Breast epithelium (tissue), 3 donors: ENCODE measurements around the gene OR10A7.

Experiments used
- POLR2A ChIP-seq: fragments of 450-650 bp; IDR thresholded peaks from one replicate; pipeline ENCODE4 v1.6.1; 2016; ENCODE audit warnings: antibody characterized with exemption, mild to moderate bottlenecking, moderate library complexity
- POLR2AphosphoS5 ChIP-seq, 3 donors: sonication (generic); formaldehyde crosslinking; IDR thresholded peaks; one replicate each; pipeline ENCODE4 v1.6.1; 2017; ENCODE audit warnings: antibody characterized with exemption in 3 of 3
- TF ChIP-seq, protein P1 (sequence below), 3 donors: fragments of 450-650 bp; IDR thresholded peaks; one replicate each; pipeline ENCODE4 v1.5.1; 2016 to 2017; ENCODE audit warnings: antibody characterized with exemption in 3 of 3, mild to moderate bottlenecking in 3 of 3, moderate library complexity in 3 of 3

- TF ChIP-seq, protein P1, sequence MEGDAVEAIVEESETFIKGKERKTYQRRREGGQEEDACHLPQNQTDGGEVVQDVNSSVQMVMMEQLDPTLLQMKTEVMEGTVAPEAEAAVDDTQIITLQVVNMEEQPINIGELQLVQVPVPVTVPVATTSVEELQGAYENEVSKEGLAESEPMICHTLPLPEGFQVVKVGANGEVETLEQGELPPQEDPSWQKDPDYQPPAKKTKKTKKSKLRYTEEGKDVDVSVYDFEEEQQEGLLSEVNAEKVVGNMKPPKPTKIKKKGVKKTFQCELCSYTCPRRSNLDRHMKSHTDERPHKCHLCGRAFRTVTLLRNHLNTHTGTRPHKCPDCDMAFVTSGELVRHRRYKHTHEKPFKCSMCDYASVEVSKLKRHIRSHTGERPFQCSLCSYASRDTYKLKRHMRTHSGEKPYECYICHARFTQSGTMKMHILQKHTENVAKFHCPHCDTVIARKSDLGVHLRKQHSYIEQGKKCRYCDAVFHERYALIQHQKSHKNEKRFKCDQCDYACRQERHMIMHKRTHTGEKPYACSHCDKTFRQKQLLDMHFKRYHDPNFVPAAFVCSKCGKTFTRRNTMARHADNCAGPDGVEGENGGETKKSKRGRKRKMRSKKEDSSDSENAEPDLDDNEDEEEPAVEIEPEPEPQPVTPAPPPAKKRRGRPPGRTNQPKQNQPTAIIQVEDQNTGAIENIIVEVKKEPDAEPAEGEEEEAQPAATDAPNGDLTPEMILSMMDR (IDR thresholded peaks at IDR 0.05) = no peak
- no peak for TF ChIP-seq POLR2A
- TF ChIP-seq POLR2AphosphoS5 (IDR thresholded peaks at IDR 0.05) = no peak
Observed at GRCh38 chr12:55194382-55194781, 26.4 kb upstream of the OR10A7 start.
